H1 (cell line): ENCODE data around the gene RGS17. TPM values are rescaled to one million over a fixed set of nuclear protein-coding genes. Genes with fewer than 3 reads are reported as not detected.

Experiments used
- MAX ChIP-seq: IDR thresholded peaks from 2 replicates; pipeline ENCODE4 v1.6.1; 2012; ENCODE audit warnings: inconsistent platforms
- TBP ChIP-seq: IDR thresholded peaks from 2 replicates; pipeline ENCODE4 v1.6.1; 2011; ENCODE audit warnings: low read depth, low read length, improper control_type of control experiment
- polyA plus RNA-seq, 7 experiments: library from polyadenylated mRNA; depleted of rRNA in 3 of 7; stranded (reverse) in 5 of 7; unstranded in 2 of 7; fragments of >200 nt in 5 of 7; fragments of 200-250 nt in 2 of 7; gene quantifications; 1 replicate in 5 of 7; 2 replicates in 1 of 7; 4 replicates in 1 of 7; pipeline versions ENCODE4 v1.2.1 to v1.2.3, GENCODE V29; 2011 to 2013; ENCODE audit warnings: missing spikeins in 2 of 7, mixed read lengths in 2 of 7
- total RNA-seq: library from RNA; stranded (reverse); fragmentation: NEBNext Ultra II Directional; extraction: Animal tissue kit (Norgen Biotek cat#: 25700); gene quantifications from 2 replicates; pipeline ENCODE4 v1.2.1, GENCODE V29; 2021

RGS17 gene
- total and polyA plus RNA-seq, 2 of the 8 experiments (the other 6 are each of a cell fraction or from before 2014, with no cell fraction given) = 2.0 to 12.2 TPM

GRCh38 chr6:153129873-153130514, 1.1 kb downstream of the RGS17 start (continued):
- TF ChIP-seq MAX (0 out of 2 replicates have a peak, but pooled peaks have one; percentile 20), TBP (no peak)
